NCI-H526 (cell line): ENCODE results near the gene TYMS.

Source experiments
- DNase-seq, 2 experiments: peaks; one replicate each; lab custom pipeline; 2025; lab: John Stamatoyannopoulos, UW

Gene TYMS

DNA sequence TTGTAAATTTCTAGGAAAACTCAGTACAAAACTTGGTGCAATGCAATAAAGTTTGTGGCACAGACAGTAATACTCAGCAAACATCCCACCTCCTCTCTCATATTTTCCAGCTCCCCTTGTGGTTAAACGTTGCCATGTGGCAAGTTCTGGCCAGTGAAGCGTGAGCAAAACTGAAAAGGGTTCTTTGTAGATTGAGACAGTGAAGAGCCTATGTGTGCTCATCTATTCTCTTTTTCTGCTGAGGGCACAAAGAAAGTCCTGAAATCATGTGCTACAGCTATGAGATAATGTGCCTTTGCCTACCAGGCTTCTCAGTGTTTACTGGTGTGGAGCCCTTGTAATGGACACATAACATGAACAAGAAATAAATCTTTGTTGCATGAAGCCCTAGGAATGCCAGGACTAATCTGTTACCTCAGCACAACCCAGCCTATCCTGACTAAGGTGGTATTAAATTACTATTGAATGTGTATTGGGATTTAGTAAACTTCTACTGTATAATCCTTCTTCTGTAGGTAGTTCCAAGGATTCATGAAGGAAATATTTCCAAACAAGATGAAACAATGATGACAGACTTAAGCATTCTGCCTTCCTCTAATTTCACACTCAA lies 13.0 kb upstream of the TYMS start:
- peak; percentile 32 to 61 for DNase-seq

DNA sequence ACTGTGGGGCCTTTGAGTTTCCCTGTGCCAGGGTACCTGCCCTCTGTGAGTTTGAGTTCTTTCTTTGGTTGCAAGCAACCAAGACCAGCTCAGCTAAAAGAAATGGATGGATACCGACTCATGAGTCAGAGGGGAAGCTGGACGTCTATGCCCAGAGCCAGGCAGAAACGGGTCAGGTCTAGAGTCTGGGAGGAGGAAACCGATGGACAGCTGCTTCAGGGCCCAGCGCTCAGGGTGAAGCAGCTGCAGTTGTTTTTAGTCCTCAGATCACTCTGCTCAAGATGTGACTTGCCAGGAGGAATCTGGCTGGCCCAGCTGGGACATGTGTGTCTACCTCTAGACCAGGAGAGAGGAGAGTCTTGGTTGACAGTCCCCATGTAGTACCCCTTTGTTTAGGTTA lies 10.1 kb upstream of the TYMS start:
- no peak for DNase-seq

DNA sequence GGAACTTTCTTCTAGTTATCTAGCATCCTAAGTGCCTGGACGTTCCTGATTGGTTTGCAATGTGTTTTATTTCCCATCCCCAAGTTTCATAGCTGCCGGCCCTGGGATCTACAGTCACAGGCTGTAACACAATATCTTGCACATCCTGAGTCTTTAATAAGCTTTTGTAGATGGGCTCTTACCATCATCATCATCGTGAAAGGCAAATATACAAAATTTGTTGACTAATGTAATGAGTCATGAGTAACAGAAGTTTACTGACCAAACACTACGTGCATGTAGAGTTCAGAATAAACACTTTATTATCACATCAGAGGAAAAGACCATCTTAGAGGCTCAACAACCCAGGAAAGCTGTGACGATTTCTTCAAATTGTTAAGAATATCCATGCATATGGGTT lies 8.1 kb upstream of the TYMS start:
- DNase-seq = no peak

DNA sequence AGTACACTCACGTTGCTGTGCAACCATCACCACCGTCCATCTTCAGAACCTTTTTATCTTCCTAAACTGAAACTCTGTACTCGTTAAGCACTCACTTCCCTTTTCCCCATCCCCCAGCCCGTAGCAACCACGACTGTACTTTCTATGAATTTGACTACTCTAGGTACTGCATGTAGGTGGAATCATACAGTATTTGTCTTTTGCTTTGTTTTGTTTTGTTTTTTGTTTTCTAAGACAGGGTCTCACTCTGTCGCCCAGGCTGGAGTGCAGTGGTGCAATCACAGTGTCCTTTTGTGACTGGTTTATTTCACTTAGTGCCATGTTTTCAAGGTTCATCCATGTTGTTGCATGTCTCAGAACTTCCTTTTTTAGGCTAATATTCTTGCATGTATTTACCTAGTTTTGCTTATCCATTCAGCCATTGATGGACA lies 7.0 kb upstream of the TYMS start:
- DNase-seq = no peak

DNA sequence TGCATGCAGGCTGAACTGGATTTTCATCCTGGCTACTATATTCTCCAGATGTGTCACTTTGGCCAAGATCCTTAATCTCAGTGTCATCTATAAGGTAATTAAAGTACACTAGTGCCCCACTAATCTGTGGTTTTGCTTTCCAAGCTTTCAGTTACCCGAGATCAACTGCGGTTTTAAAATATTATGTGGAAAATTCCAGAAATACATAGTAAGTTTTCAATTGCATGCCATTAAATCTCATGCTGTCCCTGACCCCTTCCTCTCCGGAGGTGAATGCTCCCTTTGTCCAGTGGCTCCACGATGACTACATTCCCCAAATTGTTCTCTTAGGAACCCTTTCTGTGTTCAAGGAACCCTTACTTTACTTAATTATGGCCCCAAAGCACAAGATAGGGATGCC lies 5.3 kb upstream of the TYMS start:
- no peak for DNase-seq

DNA sequence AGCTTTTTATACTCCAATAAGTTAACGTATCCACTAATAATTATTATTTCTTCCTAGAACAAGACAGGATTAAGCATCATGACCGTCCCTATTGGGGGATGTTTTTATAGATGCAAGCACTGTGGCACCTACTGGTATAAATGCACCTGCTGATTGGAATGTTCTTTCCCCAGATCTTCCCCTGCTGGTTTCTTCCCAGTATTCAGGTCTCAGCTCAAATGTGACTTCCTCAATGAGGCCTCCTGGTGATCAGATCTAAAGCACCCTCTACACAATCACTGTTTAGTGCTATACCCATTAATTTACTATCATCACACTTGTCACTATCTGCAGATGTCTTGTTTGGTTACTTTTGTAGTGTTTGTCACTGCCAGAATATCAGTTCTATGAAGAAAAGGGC lies 3.9 kb upstream of the TYMS start:
- DNase-seq = no peak

DNA sequence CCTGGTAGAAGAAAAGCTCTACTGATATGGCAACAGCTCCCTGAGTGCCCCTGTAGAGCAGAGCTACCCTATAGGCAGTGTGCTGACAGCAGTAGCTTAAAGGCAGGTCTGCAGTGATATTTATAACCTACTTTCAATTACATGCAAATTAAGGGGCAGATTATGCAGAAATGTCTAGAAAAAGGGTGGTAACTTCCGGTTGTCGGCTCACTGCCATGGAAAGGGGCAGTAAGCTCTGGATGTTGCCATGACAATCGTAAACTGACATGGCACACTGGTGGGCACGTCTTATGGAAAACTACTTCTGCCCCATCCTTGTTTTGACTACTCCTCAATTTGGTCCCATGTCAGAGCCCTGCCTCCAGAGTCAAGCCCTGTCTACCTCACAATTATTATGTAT lies 2.9 kb upstream of the TYMS start:
- peak in 1 of 2 experiments; percentile 11 for DNase-seq

DNA sequence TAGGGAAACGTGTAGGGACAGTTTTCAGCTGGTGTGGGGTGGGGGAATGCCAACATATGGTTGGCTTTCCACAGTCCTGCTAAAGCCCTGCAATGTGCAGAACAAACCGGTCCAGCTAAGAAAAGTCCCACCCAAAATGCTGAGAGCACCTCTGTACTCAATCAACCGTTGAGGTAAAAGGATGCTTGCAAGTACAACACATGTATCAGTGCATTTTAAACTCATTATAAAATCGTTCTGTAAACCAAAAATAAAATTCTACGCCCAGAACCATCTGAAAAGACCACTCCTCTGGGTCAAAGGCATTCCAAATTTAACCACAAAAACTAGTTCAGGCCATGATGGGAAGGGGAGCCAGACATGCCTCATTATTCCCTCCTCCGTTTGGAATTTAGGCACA lies 2.0 kb upstream of the TYMS start:
- DNase-seq = no peak

DNA sequence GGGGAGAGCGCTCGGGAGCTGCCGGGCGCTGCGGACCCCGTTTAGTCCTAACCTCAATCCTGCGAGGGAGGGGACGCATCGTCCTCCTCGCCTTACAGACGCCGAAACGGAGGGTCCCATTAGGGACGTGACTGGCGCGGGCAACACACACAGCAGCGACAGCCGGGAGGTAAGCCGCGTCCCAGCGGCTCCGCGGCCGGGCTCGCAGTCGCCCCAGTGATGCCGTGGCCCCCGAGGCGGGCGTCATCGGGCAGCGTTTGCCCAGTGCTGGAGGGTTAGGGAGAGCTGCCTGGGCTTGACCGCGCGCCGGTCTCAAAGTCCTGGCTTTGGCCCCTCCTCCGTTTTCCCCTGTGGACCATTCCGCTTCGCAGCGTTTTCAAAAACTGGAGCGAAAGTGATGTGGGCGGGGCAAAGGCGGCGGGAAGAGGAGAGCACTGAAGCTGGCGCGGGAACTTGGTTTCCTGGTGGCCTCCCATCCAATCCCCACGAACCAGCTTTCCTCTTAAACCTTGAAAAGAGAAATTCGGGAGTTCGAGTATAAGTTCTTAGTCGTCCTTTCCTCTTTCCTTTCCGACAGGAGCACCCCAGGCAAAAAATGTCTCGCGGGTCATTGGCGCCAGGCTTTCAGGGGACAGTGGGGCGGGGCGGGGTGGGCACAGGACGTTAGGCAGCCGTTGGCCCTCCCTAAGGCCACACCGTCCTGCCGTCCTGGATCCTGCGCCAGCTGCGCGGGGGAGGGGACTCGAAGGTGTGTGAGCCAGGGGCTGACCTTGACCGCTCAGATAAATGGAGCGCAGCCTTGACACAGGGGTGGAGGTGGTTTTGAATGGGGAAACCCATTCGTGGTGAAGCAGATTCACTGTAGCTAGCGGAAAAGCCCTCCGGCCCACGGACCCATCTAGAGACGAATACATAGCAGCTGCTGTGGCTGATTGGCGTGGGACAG lies 821 bp downstream of the TYMS start:
- DNase-seq = peak; percentile 60 to 91

DNA sequence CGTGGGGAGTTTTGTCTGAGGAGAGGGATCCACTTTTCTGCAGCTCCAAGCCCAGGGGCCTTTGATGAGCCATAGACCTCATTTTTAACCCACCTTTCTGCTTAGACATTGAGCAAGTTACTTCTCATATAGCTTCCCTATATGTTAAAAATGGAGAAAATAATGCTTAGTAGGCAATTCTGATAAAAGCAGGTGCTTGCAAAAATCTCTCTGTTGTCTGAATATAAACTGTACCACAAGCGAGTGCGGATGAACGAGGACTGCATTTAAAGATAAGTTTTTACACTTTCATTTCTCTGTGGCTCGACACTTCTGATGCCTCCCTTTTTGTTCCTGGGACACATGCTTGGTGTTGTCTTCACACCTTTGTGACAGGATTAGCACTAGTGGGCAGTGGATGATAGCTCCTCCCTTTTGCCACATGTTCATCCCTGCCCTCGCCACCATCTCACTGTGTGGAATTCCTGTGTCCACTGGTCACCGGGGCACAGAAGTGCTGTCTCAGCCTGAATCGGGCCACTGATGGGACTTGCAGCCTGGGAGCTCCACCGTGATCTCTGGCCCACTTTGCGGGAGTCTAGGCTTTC lies 1.6 kb downstream of the TYMS start:
- DNase-seq = no peak

DNA sequence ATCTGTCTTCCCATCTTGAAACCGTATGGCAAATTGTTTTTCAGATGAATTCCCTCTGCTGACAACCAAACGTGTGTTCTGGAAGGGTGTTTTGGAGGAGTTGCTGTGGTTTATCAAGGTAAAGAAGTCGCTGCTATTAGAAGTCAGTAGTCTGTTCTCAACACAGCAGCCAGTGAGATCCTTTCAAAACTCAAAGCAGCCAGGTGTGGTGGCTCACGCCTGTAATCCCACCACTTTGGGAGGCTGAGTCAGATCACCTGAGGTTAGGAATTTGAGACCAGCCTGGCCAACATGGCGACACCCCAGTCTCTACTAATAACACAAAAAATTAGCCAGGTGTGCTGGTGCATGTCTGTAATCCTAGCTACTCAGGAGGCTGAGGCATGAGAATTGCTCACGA lies 2.1 kb downstream of the TYMS start:
- DNase-seq = no peak

DNA sequence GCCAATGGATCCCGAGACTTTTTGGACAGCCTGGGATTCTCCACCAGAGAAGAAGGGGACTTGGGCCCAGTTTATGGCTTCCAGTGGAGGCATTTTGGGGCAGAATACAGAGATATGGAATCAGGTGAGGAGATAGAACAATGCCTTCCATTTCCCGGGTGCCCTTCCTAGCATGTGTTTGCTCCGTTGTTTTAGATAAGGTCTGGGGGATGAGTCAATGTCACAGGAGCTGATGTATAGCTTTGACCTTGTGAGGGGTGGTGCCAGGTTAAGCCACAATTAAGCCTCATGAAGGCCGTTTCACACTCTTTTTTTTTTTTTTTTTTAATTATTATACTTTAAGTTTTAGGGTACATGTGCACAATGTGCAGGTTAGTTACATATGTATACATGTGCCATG lies 4.7 kb downstream of the TYMS start:
- no peak for DNase-seq

DNA sequence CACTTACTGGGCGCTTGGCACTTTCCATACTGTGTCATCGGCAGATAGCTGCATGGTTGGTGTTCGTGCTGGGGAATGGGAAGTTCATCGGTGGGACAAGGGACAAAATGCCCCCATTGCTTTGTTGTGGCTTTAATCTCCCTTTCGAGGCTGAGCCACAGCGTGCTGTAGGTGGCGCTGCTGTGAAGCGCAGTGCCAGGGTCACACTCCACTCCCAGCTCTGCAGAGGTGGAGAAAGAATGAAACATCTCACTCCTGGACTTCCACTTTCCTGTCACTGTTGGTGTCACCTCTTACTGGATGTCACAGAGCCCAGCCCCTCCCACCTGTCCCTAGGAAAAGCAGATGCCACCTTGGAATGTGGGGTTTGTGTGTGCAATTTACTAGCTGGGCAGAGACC lies 8.7 kb downstream of the TYMS start:
- DNase-seq = no peak

DNA sequence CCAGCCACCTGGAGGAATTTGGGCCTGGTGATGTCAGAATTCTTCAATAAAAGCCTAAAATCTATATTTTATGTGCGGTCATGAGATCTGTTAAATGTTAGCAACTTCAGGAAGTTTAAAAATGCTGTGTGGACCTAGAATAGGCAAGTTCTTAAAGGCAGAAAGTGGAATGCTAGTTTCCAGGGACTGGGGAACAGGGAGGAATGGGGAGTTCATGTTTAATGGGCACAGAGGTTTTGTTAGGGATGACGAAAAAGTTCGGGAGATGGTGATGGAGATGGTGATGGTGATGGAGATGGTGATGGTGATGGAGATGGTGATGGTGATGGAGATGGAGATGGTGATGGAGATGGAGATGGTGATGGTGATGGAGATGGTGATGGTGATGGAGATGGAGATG lies 9.2 kb downstream of the TYMS start:
- no peak for DNase-seq

DNA sequence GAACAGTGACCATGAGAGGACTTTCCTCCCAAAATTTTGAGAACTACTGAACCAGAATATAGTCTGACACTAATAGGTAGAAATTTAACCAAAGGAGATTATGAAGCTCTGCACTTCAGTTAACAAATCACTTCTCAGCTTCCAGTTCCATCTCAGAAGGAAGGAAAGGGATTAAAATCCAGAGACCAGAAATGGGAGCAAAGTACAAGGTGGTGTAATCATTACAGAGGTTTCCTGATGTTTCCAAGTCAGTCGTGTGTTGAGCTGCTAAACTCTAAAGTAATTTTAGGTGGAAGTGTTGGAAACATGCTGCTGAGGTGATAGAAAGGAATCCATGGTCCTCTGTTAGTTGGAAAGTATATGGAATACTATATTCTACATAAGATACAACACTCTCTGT lies 10.8 kb downstream of the TYMS start:
- DNase-seq = no peak

DNA sequence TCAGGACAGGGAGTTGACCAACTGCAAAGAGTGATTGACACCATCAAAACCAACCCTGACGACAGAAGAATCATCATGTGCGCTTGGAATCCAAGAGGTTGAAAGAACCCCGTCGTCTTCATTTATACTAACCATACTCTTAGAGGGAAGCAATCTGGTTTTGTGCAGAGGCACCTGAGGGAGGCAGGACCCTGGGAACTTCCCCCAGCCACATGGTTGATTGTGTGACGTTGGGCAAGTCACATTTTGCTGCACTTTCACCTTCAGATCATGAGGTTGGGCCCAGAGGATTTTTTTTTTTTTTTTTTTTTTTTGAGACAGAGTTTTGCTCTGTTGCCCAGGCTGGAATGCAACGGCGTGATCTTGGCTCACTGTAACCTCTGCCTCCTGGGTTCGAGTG lies 11.6 kb downstream of the TYMS start:
- DNase-seq = no peak

DNA sequence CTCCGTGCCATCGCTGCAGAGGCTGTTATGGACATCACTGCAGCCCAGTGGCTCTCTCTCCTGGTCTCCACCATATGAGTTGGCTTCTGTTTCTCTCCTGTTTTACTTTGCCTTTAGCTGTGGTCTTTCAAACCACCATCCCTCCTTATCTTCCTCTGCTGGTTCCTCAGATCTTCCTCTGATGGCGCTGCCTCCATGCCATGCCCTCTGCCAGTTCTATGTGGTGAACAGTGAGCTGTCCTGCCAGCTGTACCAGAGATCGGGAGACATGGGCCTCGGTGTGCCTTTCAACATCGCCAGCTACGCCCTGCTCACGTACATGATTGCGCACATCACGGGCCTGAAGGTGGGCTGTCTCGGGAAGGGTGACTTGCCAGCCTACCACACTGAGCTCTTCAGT lies 13.1 kb downstream of the TYMS start:
- DNase-seq = no peak

DNA sequence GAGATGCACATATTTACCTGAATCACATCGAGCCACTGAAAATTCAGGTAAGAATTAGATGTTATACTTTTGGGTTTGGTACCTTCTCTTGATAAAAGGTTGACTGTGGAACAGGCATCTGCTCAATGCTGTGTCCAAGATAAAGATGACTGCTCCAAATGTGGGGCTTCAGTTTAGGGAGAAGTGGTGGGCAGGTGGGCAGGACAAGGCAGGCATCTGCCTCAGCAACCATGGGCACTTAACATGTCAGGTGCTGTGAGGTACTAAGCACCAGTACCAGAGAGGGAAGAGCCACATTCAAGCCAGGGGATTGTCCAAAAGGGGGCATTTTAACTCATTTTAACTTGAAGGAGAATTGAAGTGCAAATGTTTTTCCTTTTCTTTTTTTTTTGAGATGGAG lies 14.0 kb downstream of the TYMS start:
- no peak for DNase-seq

DNA sequence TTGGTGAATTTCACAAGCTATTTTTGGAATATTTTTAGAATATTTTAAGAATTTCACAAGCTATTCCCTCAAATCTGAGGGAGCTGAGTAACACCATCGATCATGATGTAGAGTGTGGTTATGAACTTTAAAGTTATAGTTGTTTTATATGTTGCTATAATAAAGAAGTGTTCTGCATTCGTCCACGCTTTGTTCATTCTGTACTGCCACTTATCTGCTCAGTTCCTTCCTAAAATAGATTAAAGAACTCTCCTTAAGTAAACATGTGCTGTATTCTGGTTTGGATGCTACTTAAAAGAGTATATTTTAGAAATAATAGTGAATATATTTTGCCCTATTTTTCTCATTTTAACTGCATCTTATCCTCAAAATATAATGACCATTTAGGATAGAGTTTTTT lies 15.9 kb downstream of the TYMS start:
- no peak for DNase-seq

DNA sequence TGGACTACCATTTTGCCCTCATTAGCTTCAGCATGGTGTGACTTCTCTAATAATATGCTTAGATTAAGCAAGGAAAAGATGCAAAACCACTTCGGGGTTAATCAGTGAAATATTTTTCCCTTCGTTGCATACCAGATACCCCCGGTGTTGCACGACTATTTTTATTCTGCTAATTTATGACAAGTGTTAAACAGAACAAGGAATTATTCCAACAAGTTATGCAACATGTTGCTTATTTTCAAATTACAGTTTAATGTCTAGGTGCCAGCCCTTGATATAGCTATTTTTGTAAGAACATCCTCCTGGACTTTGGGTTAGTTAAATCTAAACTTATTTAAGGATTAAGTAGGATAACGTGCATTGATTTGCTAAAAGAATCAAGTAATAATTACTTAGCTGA lies 16.3 kb downstream of the TYMS start:
- DNase-seq = no peak

DNA sequence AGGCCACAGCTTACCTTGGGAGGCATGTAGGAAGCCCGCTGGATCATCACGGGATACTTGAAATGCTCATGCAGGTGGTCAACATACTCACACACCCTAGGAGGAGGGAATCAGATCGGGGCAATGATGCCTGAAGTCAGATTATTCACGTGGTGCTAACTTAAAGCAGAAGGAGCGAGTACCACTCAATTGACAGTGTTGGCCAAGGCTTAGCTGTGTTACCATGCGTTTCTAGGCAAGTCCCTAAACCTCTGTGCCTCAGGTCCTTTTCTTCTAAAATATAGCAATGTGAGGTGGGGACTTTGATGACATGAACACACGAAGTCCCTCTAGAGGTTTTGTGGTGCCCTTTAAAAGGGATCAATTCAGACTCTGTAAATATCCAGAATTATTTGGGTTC lies 17.9 kb downstream of the TYMS start:
- DNase-seq = no peak

DNA sequence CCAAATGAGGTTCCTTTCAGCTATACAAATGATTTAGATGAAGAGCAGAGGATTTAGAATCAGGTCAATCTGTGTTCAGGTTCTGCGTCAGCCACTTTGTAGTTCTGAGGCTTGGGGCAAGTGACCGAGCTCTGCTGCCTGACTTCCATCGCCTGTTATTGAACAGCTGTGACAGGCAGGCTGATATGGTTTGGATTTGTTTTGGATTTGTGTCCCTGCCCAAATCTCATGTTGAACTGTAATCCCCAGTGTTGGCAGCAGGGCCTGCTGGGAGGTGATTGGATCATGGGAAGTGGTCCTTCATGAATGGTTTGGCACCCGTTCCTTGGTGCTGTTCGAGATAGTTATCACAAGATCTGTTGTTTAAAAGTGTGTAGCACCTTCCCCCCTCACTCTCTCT lies 18.6 kb downstream of the TYMS start:
- no peak for DNase-seq

DNA sequence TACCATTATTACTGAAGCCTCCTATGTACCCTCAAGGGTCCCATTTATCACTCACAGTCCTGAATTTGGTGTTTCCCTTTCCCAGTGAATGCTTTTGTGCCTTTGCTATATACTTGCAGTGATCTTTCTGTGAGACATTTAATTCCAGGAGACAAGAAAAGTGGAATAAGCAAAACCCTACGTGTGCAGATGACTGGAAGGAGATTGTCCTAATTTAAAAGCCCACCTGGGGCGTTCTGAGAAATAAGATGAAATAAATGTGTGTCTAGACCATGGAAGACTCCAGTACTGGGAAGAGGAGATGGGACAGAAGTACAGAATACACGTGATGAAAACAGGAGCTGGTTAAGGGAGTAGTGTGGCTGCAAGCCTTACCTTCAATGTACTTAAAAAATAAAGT lies 19.3 kb downstream of the TYMS start:
- DNase-seq = no peak
